Neural cell (in vitro differentiated cells): ENCODE measurements around the gene CAMK1D.

ENCODE experiments used
- CTCF ChIP-seq: fragments of 450-650 bp; IDR thresholded peaks from 2 replicates; pipeline ENCODE4 v1.5.1; 2014; ENCODE audit warnings: antibody characterized with exemption, mild to moderate bottlenecking, moderate library complexity; ENCODE audit not compliant: poor library complexity, severe bottlenecking
- EZH2 ChIP-seq: fragments of 200-600, 300-800 bp; shearing (Covaris generic), sonication (generic); IDR thresholded peaks from 2 replicates; pipeline ENCODE4 v1.6.1; 2014; ENCODE audit warnings: antibody characterized with exemption, low read length, borderline replicate concordance, mild to moderate bottlenecking; ENCODE audit not compliant: insufficient read depth, poor library complexity, severe bottlenecking

DNA sequence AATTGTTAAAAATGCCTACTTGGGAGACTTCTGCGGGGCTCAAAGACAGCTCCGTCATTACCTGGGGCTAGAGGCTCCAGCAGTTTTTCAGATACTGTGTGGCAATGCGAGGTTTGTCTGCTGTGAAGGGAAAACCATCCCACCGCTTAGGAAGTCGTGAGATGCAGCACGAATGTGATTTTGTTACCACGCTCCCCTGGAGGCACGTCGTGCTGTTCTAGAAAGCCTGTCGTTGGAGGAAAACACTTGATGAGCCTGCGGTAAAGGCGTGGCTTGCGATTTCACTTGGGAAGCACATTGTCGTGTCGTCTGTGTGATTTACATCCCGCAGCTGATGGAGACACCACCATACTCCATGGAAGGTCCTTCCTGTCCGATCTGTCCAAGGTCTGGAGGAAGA lies 39.3 kb downstream of the CAMK1D start:
- no peak for TF ChIP-seq CTCF
- no peak for TF ChIP-seq EZH2
